Fibroblast of villous mesenchyme (primary cell): Measurements from ENCODE around the gene BLOC1S5. TPM values are rescaled to one million over a fixed set of nuclear protein-coding genes. Genes with fewer than 3 reads are reported as not detected.

Source experiments
- DNase-seq: peaks from one replicate; pipeline ENCODE4 v3.0.0-alpha.2; 2010; ENCODE audit warnings: low read depth
- H3K4me3 ChIP-seq: 2 replicates; pipeline ENCODE4 v1.5.1; 2011; ENCODE audit warnings: low read depth, mild to moderate bottlenecking, low read length
- total RNA-seq: library from RNA; depleted of rRNA; stranded (reverse); fragments of >200 nt; gene quantifications from 2 replicates; pipeline ENCODE4 v1.2.3, GENCODE V29; 2012
- TF ChIP-seq, protein P1 (sequence below): IDR thresholded peaks from 2 replicates; pipeline ENCODE4 v1.5.1; 2012; ENCODE audit warnings: low read depth, mild to moderate bottlenecking, low read length; ENCODE audit not compliant: insufficient read depth

The BLOC1S5 gene
- total RNA-seq, 1 donor = 11.2 TPM

DNA sequence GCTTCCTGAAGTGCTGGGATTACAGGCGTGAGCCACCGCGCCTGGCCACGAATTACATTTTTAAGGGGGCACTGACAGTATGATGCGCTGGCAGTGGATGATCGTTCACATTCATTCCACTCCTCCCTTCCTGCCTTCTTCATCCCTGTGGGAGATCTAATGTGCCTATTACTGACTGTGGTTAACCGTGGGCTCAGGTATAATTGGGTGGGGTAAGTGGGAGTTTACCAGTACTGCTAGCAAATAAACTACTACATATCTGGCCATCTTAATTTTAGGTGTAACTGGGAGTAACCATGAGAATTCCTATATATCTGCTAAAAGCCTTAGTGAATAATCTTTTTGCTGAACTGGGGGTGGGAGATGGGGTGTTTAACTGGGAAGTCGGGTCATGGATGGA is 6.5 kb upstream of the BLOC1S5 start:
- DNase-seq = no peak
- H3K4me3 ChIP-seq = no peak overlapping the region
- TF ChIP-seq, protein P1, sequence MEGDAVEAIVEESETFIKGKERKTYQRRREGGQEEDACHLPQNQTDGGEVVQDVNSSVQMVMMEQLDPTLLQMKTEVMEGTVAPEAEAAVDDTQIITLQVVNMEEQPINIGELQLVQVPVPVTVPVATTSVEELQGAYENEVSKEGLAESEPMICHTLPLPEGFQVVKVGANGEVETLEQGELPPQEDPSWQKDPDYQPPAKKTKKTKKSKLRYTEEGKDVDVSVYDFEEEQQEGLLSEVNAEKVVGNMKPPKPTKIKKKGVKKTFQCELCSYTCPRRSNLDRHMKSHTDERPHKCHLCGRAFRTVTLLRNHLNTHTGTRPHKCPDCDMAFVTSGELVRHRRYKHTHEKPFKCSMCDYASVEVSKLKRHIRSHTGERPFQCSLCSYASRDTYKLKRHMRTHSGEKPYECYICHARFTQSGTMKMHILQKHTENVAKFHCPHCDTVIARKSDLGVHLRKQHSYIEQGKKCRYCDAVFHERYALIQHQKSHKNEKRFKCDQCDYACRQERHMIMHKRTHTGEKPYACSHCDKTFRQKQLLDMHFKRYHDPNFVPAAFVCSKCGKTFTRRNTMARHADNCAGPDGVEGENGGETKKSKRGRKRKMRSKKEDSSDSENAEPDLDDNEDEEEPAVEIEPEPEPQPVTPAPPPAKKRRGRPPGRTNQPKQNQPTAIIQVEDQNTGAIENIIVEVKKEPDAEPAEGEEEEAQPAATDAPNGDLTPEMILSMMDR = no peak

DNA sequence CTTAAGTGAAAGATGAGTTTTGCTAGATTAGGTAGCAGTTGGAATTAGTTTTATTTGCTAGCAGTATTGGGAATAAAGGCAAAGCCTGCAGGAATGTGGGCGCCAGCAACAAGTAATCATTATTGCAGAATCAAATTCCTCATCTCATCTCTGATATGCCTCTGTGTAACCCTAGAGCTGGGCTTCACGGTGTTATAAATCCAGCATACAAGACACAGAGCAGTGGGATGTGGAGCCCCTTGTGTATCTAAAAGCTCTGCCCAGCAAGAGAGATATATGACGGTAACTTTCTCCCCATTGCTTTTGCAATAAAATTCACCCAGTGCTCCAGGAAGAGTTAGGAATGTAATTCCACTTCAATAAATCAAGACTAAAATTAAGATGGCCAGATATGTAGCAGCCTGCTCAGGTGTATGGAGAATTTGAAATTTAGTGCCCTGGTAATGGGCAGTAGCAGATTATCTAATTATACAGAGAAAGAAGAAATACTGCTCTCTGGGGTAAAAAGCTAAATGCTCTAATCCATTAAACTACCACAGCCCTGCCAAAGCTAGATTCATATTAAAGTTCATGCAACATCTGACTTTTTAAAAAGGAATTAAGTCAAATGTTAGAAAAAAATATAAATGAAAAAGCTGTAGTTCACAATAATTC is 5.6 kb upstream of the BLOC1S5 start:
- TF ChIP-seq, protein P1 = no peak
- DNase-seq = no peak
- no peak overlapping the region for H3K4me3 ChIP-seq

DNA sequence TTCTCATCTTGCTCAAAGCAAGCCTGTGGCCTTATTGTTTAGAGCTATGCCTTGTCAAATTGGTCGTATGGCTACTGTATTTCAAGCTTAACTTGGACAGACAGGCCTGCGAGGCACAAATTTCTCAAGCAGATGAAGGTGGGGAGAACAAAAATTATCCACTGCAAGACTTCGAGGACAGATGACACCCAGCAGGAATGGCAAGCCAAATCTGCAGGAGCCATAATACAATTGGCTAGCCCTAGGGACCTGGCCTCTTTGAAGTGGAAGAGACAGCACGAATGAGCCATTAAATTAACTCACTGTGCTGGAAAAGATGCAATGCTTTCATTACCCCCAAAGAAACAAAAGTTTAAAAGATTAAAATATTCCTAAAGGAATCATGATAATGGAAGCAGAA is 5.0 kb upstream of the BLOC1S5 start:
- no peak overlapping the region for H3K4me3 ChIP-seq
- TF ChIP-seq, protein P1 = no peak
- no peak for DNase-seq

DNA sequence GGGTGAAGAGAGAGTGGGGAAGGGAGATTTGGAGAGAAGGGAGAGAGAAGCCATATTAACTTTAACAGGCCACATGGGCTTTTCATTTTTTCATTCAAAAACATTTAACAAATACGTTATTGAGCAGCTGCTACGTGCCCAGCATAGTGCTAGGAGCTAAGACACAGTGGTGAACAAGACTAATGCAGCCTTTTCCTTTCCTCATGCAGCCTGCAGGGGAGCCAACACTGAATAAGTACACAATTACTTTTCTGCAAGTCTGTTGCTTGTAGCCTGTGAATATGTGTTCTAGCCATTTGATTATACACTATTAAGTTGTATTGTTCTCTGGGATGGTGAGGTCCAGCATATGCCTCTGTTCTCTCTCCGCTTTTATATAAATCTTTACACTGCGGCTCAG is 1.9 kb upstream of the BLOC1S5 start:
- no peak for DNase-seq
- H3K4me3 ChIP-seq = no peak overlapping the region
- TF ChIP-seq, protein P1 = peak; percentile 8

DNA sequence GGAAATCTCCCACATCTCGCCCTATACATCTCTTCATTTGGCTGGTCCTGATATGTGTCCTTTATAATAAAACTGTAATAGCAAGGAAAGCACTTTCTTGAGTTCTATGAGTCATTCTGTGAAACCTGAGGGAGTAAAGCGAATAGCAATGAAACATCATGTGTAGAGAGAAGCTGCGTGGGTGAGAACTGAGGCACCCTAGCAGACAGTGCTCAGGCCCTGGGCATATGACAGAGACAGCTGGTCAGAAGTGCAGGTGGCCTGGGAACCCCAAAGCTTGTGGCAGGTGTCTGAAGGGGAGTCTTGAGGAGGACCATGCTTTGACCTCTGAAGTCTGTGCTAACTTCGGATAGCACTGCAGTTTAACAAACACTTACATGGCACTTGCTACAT is 1.3 kb upstream of the BLOC1S5 start:
- TF ChIP-seq, protein P1 = no peak
- H3K4me3 ChIP-seq = no peak overlapping the region
- DNase-seq = no peak

DNA sequence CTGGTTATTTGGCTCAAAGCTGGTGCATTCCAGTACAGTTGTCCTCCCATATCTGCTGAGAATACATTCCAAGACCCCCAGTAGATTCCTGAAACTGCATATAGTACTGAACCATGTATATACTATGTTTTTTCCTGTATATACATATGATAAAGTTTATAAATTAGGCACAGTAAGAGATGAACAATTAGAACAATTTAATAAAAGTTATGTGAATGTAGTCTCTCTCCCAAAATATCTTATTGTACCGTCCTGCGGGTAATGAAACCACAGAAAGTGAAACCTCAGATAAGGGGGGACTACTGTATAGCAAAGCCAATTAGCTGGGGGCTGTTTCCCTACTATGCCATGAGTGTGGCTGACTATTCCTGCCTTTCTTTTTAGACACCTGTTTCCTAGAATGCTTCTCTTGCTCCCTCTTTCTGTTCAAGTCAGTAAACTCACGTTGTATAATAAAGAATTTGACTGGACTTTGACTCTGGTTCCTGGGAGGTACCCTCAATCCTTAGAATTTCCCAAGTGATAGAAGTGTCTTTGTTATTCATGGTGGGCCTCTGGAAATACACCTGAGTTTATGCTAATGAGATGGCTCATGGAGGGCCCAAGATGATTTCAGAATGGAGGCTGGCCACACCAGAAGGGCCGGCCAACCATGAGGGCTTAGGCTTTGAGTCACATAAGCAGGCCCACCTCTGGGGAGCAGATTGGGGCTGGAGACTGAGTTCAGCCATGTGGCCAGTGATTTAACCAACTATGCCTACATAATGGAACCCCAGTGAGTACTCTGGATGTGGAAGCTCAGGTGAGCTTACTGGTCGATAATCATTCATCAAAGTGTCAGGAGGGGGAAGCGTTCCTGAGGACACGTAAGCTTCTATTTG is 689 bp upstream of the BLOC1S5 start:
- H3K4me3 ChIP-seq = peak overlapping the region; percentile 89
- TF ChIP-seq, protein P1 = no peak
- DNase-seq = no peak
